Stimulated activated CD4-positive, alpha-beta T cell treated with anti-CD3 and anti-CD28 coated beads, Interleukin-1b, Interleukin-23, amount 100 ng/mL, for 24 hours (primary cell): ENCODE measurements around the gene CCDC180.
"Not testable (repeated sequence)": the region's sequence is repeated elsewhere in the genome, so short reads cannot be mapped to it uniquely, and the experiment has no call there.

Experiments
- DNase-seq, 4 experiments: peaks; one replicate each; pipeline ENCODE4 v3.0.0-alpha.2; 2020; ENCODE audit warnings: low read depth in 4 of 4, low spot score in 1 of 4

CCDC180 gene

DNA sequence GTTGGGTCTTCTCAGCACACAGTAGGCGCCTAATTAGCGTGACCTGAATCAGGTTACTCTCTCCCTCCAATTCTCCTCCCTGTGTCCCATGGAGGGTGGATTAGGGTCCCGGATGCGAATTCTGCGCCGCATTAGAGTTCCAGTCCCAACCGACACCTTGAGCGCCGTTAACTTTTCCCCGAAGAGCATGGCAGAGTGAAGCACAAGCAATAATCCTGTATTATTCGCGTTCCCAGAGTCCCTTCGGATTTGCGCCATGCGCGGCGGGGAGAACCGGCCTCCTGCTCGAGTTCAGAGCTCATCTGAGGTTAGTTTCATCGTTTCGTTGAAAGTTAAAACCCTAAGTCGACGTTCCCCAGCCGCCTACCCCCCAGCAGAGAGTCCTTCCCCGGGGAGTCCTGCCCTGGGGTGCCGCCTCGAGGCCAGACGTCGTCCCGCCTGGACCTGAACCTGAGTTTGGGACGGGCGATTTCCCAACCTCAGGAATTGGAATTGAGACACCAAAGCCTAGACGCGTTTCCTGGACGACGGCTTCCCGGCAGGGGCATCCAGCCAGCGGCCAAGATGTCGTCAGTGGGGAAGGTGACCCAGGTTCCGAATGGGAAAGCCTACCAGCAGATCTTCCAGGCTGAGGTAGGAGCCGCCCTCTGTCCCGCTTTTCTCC lies at the start of gene CCDC180:
Gene CCDC180 (plus strand): TSS at position 160 of the 664 bp plus-strand sequence. CDS start 405 bp downstream, at position 565.
- DNase-seq, result no peak

DNA sequence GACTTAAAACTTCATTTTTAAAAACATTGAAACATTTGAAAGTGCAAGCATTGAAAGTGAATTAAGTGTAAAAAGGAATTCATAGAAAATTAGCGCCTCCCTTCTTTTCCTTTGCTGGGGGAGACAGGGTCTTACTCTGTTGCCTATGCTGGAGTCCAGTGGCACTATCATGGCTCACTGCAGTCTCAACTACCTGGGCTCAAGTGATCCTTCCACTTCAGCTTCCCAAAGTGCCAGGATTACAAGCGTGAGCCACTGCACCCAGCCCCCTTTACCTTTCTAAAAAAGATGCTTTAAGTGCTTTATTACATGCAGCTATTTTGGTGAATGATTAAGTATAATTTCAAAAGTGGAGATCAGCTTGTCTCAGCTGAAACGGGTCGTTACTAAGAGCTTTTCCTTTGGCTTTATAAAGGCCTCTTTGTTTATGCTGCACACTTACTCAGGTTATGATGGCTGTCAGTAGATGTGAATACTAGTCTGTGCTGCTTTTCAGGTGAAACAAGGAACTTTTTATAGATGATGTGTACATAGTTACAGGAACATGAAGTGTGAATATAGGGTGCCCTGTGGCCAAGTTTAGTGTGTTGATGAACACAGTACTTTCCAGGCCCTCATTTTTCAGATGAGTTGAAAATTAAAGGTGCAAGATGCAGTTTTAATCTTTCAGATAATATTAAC lies 47.5 kb upstream of the CCDC180 start:
- DNase-seq, result not testable (repeated sequence)

GRCh38 chr9:97271292-97271691 lies 36.2 kb upstream of the CCDC180 start:
- DNase-seq, result no peak

DNA sequence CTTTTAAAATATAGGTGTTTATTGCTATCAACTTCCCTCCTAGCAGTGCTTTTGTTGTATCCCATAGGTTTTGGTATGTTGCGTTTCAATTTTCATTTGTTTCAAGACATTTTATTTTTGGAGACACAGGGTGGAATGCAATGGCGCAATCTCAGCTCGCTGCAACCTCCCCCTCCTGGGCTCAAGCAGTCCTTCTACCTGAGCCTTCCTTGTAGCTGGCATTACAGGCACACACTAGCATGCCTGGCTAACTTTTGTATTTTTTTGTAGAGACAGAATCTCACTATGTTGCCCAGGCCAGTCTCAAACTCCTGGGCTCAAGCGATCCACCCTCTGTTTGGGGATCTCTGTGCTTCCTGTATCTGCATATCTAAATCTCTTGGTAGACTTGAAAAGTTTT lies 35.4 kb upstream of the CCDC180 start:
- no peak for DNase-seq

DNA sequence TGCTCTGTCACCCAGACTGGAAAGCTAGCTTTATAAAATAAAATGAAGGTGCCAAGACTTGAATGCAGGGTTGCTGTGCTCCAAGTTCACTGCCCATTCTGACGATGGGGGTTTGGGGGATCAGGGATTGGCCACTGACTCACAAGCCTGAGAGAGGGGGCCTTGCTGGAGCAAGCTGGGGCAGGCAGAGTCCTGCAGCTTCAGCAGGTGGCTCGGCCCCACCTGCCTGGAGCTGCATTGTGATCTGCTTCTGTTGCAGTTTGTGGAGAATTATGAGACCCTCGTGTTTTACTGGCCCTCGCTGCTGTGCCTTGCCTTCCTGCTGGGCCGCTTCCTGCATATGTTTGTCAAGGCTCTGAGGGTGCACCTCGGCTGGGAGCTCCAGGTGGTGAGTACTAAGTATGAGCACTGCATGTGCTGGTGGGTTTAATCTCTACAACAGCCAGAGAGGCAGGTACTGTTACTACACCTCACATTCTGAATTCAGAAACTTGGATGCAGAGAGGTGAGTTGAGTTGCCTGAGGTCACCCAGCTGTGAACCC lies 31.1 kb upstream of the CCDC180 start:
- DNase-seq, result no peak

DNA sequence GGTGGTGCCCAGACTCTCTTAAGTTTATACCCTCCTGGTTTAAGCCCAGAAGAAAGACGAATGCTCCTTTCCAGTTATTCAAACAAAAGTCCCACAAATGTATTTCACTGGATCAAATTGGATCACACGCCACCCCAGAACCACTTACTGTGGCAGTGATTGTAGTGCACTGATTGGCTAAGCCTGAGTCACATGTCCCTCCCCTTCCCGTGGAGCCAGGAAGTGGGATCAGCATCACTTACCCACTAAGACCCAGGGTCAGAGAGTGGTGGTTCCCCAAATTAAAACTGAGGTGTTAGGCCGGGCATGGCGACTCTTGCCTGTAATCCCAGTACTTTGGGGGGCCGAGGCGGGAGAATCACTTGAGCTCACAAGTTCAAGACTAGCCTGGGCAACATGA lies 29.5 kb upstream of the CCDC180 start:
- DNase-seq, result no peak

GRCh38 chr9:97280755-97281330 lies 26.6 kb upstream of the CCDC180 start:
- DNase-seq, result no peak

- DNase-seq, result no peak
Measured at GRCh38 chr9:97283768-97284167, 23.7 kb upstream of the CCDC180 start.

- DNase-seq, result no peak
Measured at GRCh38 chr9:97284798-97285197, 22.7 kb upstream of the CCDC180 start.

GRCh38 chr9:97292200-97292599 lies 15.3 kb upstream of the CCDC180 start:
- DNase-seq, result no peak

DNA sequence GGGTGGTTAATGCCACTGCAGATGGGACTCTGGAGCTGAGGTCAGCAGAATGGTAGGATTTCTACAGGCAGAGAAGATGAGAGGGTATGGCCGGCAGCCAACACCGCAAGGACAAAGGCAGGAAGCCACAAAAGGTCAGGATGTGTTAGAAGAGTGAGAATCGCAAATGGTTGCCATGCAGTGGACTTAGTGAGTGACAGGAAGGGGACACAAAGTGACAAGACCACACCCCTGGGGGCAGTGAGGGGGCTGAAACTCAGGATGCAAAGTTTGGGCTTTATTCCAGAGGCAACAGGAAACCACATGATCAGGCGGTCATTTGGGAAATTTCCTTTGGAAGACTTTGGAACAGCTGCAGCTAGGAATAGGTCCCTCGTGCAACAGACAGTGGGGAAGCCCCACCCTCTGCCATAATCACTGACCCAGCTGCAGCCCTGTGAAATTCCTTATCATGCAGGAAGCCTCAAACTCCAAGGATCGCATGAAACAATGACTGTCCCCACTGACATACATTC lies 14.2 kb upstream of the CCDC180 start:
- no peak for DNase-seq

DNA sequence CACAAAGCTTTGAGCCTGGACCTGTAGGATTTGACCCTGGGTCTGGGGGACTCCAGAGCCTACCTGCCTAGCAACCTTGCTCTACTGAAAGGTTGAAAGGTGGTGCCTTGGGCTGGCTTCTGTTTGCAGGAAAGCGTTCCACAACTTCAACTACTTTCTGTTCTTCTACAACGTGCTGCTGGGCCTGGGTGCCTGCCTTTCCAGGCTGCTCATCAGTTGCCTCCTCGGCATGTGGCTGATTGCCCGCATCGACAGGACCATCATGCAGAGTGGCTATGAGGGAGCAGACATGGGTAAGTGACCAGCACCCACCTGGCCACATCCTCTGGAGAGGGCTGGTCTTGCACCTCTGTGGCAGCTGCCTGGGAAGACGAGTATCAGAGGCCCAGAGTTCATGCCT lies 13.6 kb upstream of the CCDC180 start:
- DNase-seq, result no peak

DNA sequence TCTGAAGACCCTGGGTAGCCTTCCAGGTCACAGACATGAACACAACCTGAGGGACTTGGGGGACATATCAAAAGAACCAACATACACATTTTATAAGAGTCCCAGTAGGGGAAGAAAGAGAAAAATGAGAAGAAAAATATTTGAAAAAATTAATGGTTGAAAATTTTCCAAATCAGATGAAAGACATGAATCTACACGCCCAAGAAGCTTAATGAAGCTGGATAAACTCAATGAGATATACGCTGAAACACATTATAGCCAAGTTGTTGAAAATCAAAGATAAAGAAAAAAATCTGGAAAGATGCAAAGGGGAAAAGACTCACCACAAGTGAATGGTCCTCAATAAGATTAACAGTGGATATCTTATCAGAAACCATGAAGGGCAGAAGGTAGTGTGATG lies 9.6 kb upstream of the CCDC180 start:
- DNase-seq, result no peak

GRCh38 chr9:97299809-97300414 lies 7.5 kb upstream of the CCDC180 start:
- no peak for DNase-seq

DNA sequence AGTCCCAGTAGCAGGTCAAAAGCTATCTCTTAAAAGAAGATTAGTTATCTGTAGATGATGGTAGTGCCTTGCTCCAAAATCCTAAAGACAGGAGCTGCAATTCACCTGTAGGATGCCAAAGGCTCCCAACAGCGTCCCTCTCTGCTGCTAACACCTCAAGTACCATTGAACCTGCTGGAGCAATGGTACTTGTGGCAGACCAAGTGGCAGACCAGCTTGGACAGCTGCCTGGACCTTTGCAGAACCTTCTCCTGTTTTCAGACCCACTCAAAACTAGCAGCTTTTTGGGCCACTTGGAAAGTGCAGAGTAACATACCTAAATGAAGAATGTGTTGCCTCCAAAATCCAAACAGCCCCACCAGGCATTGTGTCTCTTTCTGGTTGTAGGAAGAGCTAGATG lies 6.9 kb upstream of the CCDC180 start:
- DNase-seq, result no peak

GRCh38 chr9:97301974-97302373 lies 5.5 kb upstream of the CCDC180 start:
- no peak for DNase-seq

DNA sequence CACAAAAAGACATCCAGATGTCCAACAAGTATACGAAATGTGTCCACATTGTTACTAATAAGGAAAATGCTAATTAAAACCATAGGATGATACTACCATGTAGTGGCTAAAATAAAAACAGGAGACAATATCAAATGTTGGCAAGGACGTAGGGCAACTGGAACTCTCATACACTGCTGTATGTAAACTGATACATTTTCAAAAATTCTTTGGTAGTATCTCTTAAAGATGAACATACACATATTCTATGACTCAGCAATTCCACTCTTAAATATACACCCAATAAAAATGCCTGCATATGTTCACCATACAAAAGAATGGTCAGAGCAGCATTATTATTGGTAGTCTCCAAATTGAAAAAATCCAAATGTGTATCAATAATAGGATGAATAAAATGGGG lies 2.9 kb upstream of the CCDC180 start:
- DNase-seq, result no peak

DNA sequence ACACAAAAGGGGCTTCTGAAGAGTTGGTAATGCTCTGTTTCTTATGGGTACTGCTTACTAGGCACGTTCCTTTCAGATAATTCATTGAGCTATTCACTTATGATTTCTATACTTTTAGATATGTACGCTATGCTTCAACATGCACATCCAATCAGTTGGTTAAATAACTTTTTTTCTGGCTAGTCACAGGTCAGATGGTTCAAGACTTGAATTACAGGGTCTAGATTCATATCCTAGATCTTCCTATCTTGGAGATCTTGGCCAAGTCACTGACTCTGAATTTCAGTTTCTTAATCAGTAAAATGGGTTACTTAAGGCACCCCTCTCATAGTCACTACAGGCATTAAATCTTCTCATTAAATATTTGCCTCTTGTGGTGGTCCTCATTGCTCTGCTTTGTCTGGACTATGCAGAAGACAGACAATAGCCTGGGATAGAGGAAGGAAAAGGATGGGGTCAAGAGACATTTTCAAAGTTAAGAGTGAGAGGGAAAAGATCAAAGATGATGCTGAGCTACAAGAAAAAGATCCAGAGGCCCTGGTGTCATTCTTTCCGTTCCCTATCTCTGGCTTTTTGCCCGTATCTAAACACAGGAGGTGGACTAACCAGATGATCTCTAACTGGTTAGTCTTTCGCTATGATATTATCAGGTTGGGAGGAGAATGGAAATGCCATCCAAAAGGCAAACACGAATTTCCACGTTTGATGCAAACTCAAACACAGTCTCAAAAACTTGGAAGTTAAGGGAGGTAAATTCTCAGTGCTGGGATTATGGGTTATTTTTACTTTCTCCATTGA lies 1.8 kb upstream of the CCDC180 start:
- DNase-seq, result no peak

- DNase-seq, result peak in 1 of 4 experiments; percentile 10
Measured at GRCh38 chr9:97307091-97307490, 368 bp upstream of the CCDC180 start.

DNA sequence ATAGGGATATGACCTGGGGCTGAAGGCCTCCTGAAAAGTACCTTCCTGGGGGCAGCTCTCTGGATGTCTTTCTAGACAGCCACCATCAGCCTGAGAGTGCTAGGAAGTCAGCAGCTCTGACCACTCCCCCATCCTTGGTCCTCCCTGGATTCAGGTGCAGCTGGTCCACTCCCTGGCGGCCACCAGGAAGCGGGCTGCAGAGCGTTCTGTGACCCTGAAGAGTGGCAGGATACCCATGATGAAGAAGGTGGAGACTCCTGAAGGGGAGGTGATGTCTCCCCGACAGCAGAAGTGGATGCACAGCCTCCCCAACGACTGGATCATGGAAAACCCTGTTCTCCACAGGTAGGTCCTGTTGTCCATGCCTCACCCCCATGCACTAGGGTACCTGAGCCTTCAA lies 1.8 kb downstream of the CCDC180 start:
- no peak for DNase-seq

GRCh38 chr9:97310023-97310422 lies 2.6 kb downstream of the CCDC180 start:
- DNase-seq, result no peak
